NCI-H2196 treated with DMSO at 0.1 percent for 48 hours (cell line): ENCODE results near the gene EXOC4.

ENCODE experiments used
- DNase-seq: peaks from one replicate; lab custom pipeline; 2025; ENCODE audit not compliant: unreplicated experiment; lab: John Stamatoyannopoulos, UW

Gene EXOC4

GRCh38 chr7:133419041-133419440, 166.2 kb downstream of the EXOC4 start:
- DNase-seq: no peak

DNA sequence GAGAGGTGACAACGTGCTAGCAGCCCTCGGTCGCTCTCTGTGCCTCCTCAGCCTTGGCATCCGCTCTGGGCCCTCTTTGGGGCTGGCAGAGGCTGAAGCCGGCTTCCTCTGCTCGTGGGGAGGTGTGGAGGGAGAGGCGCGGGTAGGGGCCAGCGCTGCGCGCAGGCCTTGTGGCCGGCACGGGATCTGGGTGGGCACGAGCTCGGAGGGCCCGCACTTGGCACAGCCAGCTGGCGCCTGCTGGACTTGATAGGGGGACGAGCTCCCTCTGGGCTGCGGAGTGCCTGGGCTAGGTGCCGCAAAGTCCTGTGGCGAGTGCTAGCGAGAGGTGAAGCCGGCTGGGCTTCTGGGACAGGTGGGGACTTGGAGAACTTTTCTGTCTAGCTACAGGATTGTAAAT, 170.7 kb downstream of the EXOC4 start:
- DNase-seq: no peak

DNA sequence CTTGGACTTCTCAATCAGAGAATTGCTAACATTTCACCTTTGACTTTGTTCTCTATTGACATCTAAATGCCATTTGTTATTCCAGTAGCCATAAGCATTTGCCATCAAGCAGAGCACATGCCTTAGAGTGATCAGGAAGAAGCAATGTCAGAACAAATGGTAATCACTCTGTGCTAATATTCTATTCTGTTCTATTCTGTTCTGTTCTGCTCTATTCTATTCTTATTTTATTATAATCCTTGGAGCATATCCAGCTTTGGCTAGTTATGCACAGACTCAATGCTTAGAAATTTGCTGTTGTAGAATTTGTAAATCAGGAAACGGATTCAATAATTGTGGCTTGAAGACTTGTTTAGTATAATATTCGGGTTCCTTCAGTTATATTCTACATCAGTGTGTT, 175.4 kb downstream of the EXOC4 start:
- no peak for DNase-seq

DNA sequence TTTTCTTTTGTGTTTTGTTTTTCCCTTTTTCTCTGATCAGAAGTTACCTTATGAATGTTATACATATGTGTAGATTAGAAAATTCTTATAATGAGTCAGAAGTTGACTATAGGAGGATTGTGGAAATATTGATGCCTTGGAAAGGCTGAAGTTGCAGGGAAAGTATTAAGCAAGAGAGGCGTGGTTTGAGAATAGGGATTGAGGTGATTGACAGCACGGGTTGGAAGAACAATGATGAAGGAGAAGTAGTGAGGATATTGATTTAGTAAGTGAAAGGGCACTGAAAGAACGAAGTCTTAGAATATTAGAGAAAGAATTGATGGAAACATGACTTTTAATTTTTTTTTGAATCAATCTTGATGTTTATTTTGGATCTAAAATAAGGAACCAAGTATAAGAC, 176.0 kb downstream of the EXOC4 start:
- no peak for DNase-seq

- DNase-seq: no peak
Observed at GRCh38 chr7:133429371-133429770, 176.5 kb downstream of the EXOC4 start.

GRCh38 chr7:133431134-133431724, 178.4 kb downstream of the EXOC4 start:
- DNase-seq: no peak

GRCh38 chr7:133433165-133433812, 180.4 kb downstream of the EXOC4 start:
- DNase-seq: no peak

DNA sequence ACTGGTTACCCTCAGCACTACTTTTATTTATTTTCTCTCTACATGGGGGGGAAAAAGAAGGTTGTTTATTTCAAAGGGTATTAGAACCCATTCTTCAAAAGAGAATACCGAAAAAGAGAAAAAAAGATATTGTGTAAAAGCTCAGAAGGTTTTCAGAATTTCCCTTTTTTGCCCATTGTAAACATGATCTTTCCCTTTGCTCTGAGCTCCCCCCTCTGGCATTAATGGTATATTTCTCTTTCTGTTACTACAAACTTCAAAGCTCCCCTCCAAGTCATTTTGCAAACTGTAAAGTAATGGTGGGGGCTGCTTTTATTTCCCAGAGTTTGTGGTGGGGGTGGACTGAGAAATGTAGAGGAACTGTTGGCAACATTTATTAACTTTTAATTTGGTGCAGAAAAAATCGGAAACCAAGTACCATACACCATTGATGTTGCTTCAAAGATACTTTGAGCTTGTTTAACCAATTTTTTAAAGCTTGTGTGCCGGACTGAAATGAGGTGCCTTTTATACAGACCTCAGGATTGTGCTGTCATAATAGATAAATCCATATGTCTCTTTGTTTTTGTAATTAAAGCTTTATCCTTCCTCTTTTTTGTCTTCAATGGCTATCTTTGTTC, 181.5 kb downstream of the EXOC4 start:
- DNase-seq: no peak

GRCh38 chr7:133436014-133436428, 183.1 kb downstream of the EXOC4 start:
- DNase-seq: no peak

GRCh38 chr7:133437544-133437943, 184.7 kb downstream of the EXOC4 start:
- no peak for DNase-seq

GRCh38 chr7:133442818-133443217, 189.9 kb downstream of the EXOC4 start:
- DNase-seq: no peak

DNA sequence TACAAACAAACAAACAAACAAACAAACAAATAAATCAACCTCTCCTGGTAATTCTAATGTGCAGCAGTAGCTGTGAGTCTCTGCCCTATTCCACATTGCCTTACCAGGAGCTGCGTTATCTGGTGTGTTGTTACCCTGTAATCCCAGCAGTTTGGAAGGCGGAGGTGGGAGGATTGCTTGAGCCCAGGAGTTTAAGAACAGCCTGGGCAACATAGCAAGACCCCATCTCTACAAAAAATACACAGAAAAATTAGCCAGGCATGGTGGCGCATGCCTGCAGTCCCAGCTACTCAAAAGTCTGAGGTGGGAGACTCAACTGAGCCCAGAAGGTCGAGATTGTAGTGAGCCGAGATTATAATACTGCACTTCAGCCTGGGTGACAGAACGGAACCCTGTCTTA, 192.7 kb downstream of the EXOC4 start:
- DNase-seq: no peak

- no peak for DNase-seq
Observed at GRCh38 chr7:133448012-133448411, 195.1 kb downstream of the EXOC4 start.

GRCh38 chr7:133452577-133452976, 199.7 kb downstream of the EXOC4 start:
- no peak for DNase-seq

GRCh38 chr7:133458688-133459087, 205.8 kb downstream of the EXOC4 start:
- no peak for DNase-seq

- DNase-seq: no peak
Observed at GRCh38 chr7:133461421-133461820, 208.5 kb downstream of the EXOC4 start.

DNA sequence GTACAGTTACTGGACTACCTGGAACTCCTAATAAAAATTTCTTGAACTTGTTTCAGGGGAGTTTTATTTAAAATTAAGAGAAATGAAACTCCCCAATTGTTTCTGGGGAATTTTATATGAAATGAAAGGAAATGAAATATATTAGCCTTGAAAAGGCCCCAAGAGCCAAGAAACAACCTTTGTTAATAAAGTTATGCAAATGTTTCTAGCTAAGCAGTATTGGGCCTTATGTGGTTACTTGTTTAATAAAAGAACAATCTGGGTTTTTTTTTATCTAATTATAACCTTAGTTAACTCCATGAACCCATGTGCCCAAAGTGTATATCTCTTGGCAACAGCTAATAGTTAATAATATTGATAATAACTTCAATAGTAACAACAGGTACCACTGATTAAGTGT, 222.8 kb downstream of the EXOC4 start:
- no peak for DNase-seq

DNA sequence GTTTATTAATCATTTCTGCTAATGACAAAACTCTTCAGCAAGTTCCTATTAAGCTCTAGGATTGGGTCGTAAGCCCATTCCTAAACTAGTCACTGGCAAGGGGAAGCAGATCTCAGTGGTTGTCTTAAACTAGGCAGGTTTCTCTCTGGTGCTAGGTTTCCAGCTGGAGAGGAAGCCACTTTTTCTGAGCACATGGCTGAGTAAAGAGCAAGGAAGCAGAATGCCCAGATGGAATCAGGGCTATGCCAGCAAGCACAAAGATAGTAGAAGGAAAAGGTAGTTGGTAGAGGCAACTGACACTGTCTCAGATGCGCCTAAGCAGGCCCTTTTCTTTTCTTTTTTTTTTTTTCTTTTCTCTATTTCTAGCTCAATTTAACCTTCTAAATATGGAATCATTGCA, 224.9 kb downstream of the EXOC4 start:
- DNase-seq: no peak

DNA sequence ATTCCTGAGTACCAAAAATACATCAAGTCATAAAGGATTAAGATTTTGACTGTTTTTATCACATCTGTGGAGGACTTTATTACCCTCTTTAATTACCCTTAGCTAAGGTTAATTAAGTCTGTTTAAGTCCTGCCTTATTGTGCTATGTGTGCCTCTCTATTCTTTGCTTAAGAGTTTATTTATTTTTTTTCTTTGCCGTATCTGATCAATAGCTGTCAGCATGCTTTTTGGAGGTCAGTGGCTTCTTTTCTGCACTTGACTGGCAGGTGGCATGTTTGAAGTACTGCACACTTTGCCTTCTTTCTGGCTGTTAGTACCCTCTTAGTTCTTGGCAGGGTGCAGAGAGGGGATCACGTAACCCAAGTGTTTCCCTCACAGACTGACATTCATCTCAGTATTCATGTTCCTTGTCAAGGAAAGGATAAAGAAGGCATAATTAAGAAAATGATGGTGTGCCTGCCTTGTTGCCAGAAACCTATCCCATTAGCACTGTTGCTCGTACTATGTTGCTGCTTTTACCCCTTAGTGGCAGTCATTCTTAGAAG, 225.8 kb downstream of the EXOC4 start:
- peak; percentile 45 for DNase-seq

DNA sequence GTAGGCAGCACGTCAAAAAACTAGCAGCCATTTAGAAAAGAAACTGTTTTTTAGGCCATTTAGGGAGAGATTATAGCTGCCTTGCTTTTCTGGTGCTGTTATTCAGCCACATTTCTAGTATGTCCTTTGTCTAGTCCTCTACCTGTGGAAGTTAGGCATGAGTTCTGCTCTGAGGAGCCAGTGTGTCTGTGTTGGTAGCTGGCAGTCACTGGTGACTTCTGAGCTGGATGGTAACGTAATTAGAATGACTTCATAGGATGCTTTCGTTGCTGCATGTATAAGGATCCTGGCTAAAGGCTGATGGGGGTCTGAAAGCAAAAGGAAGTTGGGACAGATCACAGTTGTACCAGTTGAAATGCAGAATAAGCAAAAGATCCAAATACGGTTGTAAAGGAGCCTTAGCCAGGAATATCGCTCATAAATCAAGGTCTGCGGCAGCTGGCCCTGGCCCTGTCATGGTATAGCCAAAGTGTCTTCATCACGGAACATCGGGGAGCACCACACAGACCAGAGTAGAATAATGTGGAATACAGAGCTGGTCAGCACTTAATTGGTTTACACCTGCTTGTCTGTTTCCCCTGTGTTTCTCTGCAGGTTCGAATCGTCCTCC, 226.7 kb downstream of the EXOC4 start:
- DNase-seq: no peak

DNA sequence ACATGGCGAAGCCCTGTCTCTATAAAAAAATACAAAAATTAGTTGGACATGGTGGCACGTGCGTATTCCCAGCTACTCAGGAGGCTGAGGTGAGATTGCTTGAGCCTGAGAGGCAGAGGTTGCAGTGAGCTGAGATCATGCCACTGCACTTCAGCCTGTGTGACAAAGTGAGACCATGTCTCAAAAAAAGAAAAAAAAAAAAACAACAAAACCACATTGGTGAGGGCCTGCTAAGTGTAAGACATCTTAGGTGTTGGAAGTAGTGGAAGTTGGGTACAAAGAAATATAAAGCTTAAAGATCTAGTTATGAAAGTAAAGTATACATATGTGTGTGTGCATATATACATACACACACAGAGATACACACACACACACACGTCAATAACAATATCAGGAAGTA, 228.0 kb downstream of the EXOC4 start:
- no peak for DNase-seq

GRCh38 chr7:133481676-133482075, 228.8 kb downstream of the EXOC4 start:
- no peak for DNase-seq
